KMS-11 (cell line): ENCODE data around the gene NMRAL1.
A peak's percentile ranks its signal among the peaks of the same experiment; 100 is the strongest.

ENCODE experiments used
- H2AFZ ChIP-seq: fragments of 200-600 bp; sonication (generic); 2 replicates; pipeline ENCODE4 v1.6.1; 2016; ENCODE audit warnings: antibody characterized with exemption, mixed run types, low read depth
- H3K27ac ChIP-seq: fragments of 200-600 bp; sonication (generic); 2 replicates; pipeline ENCODE4 v1.6.1; 2016; ENCODE audit warnings: mild to moderate bottlenecking, mixed run types
- H3K27me3 ChIP-seq: fragments of 200-600 bp; sonication (generic); 2 replicates; pipeline ENCODE4 v1.6.1; 2017; ENCODE audit warnings: mild to moderate bottlenecking, low read depth, mixed run types, moderate library complexity; ENCODE audit not compliant: insufficient read depth
- H3K36me3 ChIP-seq: fragments of 200-600 bp; sonication (generic); 2 replicates; pipeline ENCODE4 v1.6.1; 2017; ENCODE audit warnings: mild to moderate bottlenecking, mixed run types; ENCODE audit not compliant: insufficient read depth
- H3K4me1 ChIP-seq: fragments of 200-600 bp; sonication (generic); 2 replicates; pipeline ENCODE4 v1.6.1; 2016; ENCODE audit warnings: mild to moderate bottlenecking, low read depth, mixed run types; ENCODE audit not compliant: poor library complexity, severe bottlenecking
- H3K4me2 ChIP-seq: fragments of 200-600 bp; sonication (generic); 2 replicates; pipeline ENCODE4 v1.7.0; 2016; ENCODE audit warnings: mild to moderate bottlenecking, mixed run types
- H3K4me3 ChIP-seq: fragments of 200-600 bp; sonication (generic); IDR thresholded peaks from 2 replicates; pipeline ENCODE4 v1.6.1; 2017; ENCODE audit warnings: low read depth, low read length, mixed read lengths; ENCODE audit not compliant: insufficient read depth
- H3K79me2 ChIP-seq: fragments of 200-600 bp; sonication (generic); 2 replicates; pipeline ENCODE4 v1.6.1; 2016; ENCODE audit warnings: low read depth, mixed run types; ENCODE audit not compliant: insufficient read depth
- H3K9ac ChIP-seq: fragments of 200-600 bp; sonication (generic); 2 replicates; pipeline ENCODE4 v1.6.1; 2016; ENCODE audit warnings: mild to moderate bottlenecking, mixed run types
- H4K20me1 ChIP-seq: fragments of 200-600 bp; sonication (generic); 2 replicates; pipeline ENCODE4 v1.6.1; 2016; ENCODE audit warnings: mild to moderate bottlenecking, mixed run types; ENCODE audit not compliant: insufficient read depth
- CTCF ChIP-seq: fragments of 200-600 bp; sonication (generic); conservative IDR thresholded peaks from 2 replicates; pipeline ENCODE4 v1.6.1; 2017; ENCODE audit warnings: low read depth, mild to moderate bottlenecking, antibody characterized with exemption, low read length, moderate library complexity, mixed read lengths

The NMRAL1 gene

DNA sequence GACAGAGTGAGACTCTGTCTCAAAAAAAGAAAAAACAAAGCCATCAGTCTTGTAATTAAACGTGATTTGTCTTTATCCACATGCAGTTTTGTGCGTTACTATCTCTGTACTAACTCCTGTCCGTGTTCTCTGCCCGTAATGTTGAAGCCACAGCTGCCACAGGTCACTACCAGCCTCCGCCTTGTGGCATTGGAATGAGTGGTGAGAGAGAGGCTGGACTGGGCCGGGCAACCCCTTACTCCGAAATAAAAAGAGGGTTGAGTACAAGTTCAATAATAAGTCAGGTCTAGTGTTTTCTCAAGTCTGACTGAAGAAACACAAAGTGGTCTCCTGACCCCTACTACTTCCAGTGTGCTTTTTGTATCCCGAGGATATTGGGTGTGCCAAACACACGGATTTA lies 43.4 kb downstream of the NMRAL1 start:
- H3K36me3 ChIP-seq, result peaks cover 4% of the 10 kb centered on the region; the same call in 1 of the 2 replicates
- H3K4me1 ChIP-seq, result peaks cover 12% of the 10 kb centered on the region
- H3K27ac ChIP-seq, result no peak overlapping the region
- peaks cover 76% of the 10 kb centered on the region for H3K79me2 ChIP-seq
- TF ChIP-seq CTCF, result no peak
- no peak overlapping the region for H2AFZ ChIP-seq
- H3K4me3 ChIP-seq, result no peak overlapping the region
- no peak overlapping the region for H3K4me2 ChIP-seq
- H3K9ac ChIP-seq, result no peak overlapping the region
- H4K20me1 ChIP-seq, result no peaks in the 10 kb centered on the region
- no peaks in the 10 kb centered on the region for H3K27me3 ChIP-seq

DNA sequence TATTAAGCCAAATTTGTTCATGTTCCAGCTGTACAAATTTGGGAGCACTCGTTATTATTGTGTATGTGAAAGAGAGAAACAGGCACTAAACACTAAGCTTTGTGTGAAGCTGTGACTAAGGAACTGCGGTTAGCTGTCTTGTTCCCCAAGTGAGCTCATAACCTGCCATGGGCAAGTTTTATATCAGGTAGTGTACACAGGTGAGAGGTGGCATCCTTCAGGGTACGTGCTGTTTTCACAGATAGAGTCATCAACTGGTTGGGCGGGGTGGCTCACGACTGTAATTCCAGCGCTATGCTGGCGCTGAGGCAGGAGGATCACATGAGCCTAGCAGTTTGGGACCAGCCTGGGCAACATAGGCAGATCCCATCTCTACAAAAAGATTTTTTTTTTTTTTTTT lies 45.9 kb downstream of the NMRAL1 start:
- Histone ChIP-seq H3K9ac (no peak overlapping the region), H3K27ac (no peak overlapping the region), H4K20me1 (no peaks in the 10 kb centered on the region), H3K4me2 (no peak overlapping the region), H3K27me3 (no peaks in the 10 kb centered on the region), H3K4me3 (no peak overlapping the region), H3K36me3 (no peaks in the 10 kb centered on the region; the same call in 1 of the 2 replicates), H2AFZ (no peak overlapping the region), H3K79me2 (peaks cover 75% of the 10 kb centered on the region), H3K4me1 (peaks cover 20% of the 10 kb centered on the region)
- no peak for TF ChIP-seq CTCF

DNA sequence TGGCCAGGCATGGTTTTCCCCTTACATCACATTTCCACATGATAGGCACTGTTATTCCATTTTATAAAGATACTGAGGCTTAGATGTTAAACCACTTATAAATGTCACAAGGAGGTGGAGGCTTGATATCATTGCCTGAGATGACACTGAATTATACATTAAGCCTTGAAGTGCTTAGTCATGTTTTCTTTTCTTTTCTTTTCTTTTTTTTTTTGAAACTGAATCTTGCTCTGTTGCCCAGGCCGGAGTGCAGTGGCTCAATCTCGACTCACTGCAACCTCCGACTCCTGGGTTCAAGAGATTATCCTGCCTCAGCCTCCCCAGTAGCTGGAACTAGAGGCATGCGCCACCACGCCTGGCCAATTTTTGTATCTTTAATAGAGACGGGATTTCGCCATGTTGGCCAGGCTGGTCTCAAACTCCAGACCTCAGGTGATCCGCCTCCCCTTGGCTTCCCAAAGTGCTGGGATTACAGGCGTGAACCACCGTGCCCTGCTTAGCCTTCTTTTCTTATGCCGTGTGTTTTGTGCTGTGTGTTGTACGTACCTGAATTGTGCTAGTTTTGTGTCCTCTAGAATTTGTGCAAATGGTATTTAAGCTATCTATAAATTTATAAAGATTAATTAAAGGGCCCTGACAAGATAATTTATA lies 47.6 kb downstream of the NMRAL1 start:
- no peak overlapping the region for H2AFZ ChIP-seq
- H3K79me2 ChIP-seq, result peaks cover 61% of the 10 kb centered on the region
- H3K27ac ChIP-seq, result peak overlapping the region; percentile 81
- peak overlapping the region; percentile 1 for H3K4me3 ChIP-seq
- peak overlapping the region; percentile 89; the same call in 1 of the 2 replicates for H3K9ac ChIP-seq
- no peaks in the 10 kb centered on the region for H3K27me3 ChIP-seq
- peaks cover 20% of the 10 kb centered on the region for H3K4me1 ChIP-seq
- H3K36me3 ChIP-seq, result no peaks in the 10 kb centered on the region; the same call in 1 of the 2 replicates
- no peaks in the 10 kb centered on the region for H4K20me1 ChIP-seq
- no peak for TF ChIP-seq CTCF
- peak overlapping the region; percentile 81 for H3K4me2 ChIP-seq

DNA sequence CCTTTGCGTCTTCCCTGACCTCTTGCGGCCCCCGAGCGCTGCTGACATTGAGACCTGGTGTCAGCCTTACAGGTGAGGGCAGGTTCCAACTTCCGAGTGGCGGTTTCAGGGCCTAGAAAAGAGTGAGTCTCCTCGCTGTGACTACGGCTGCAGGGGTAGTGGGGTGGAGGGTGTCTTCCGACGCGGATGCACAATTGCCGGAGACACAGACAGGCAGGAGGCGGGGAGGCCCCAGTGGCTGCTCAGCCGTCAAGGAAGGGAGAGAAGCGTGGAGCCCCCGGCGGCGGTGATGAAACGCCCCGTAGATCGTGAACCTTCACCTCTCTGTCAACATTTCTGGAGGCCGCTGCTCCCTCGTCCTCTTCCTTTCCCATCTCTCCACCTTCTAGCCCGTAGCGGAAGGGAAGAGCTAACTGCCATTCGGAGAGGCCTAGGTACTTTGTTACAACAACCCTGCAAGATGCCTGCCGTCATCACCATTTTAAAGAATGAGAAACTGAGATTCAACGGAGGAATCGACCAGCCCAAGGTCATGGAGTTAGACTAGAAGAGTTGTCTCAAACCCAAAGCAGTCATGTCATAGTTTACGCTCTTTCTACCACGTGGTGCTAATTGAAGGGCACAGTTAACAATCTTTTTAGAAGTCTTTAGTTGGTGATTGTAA lies 48.3 kb downstream of the NMRAL1 start:
- Histone ChIP-seq H3K4me1 (peaks cover 20% of the 10 kb centered on the region), H3K4me3 (peak overlapping the region; percentile 1), H4K20me1 (no peaks in the 10 kb centered on the region), H3K27me3 (no peaks in the 10 kb centered on the region), H3K36me3 (no peaks in the 10 kb centered on the region; the same call in 1 of the 2 replicates), H3K79me2 (peaks cover 54% of the 10 kb centered on the region), H2AFZ (peak overlapping the region; percentile 80), H3K27ac (peak overlapping the region; percentile 81), H3K9ac (peak overlapping the region; percentile 89), H3K4me2 (peak overlapping the region; percentile 81)
- no peak; the same call in 1 of the 2 replicates for TF ChIP-seq CTCF
